ENCODE results near the gene SPRED2. TPM values are rescaled to one million over a fixed set of nuclear protein-coding genes. Genes with fewer than 3 reads are reported as not detected.

Gene SPRED2
- total and polyA plus RNA-seq, 2 of the 8 experiments (the other 6 are each of a cell fraction or from before 2014, with no cell fraction given) = 15.3 to 22.5 TPM

DNA sequence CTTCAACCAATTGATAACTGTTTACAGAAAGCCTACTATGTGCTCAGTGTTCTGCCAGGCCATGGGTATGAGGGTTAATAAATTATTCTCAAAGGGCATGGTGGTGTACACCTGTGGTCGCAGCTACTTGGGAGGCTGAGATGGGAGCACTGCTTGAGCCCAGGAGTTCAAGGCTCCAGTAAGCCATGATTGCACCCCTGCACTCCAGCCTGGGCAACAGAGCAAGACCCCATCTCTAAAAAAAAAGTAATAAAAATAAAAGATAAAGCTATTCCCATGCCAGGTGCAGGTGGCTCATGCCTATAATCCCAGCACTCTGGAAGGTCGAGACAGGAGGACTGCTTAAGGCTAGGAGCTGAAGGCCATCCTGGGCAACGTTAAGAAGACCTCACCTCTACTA is 8.0 kb downstream of the SPRED2 start:
- FAIRE-seq = no peak

More for the DNA sequence above, 8.0 kb downstream of the SPRED2 start:
- no peak overlapping the region for H3K14ac ChIP-seq (ENCODE audit: insufficient read length)
- no peak overlapping the region for H4K8ac ChIP-seq (ENCODE audit: extremely low read depth, insufficient read depth, low read length)
- no peak overlapping the region for H2BK15ac ChIP-seq (ENCODE audit: low read length)
- H3K79me2 ChIP-seq (ENCODE audit: control insufficient read depth in 1 of 2, insufficient read depth in 2 of 2, low read length in 2 of 2) = peaks cover 0 to 77% of the 10 kb centered on the region in 2 experiments; a peak in 2 of 4 replicates
- H3K4me3 ChIP-seq (ENCODE audit: extremely low read depth in 1 of 4, insufficient read depth in 2 of 4, low read depth in 3 of 4, low read length in 4 of 4) = no peak overlapping the region
- no peak for DNase-seq (ENCODE audit: low read depth in 1 of 2, low spot score in 2 of 2)
- no peak overlapping the region for H2BK5ac ChIP-seq (ENCODE audit: low read depth, low read length)
- no peaks in the 10 kb centered on the region for H3K23me2 ChIP-seq (ENCODE audit: low read depth, low read length)
- H3K18ac ChIP-seq (ENCODE audit: extremely low read depth, low read length) = no peak overlapping the region
- H3K9ac ChIP-seq (replicated peaks in 1 of 4; ENCODE audit: extremely low read depth in 1 of 4, low read depth in 3 of 4, low read length in 3 of 4) = no peak overlapping the region
- no peak overlapping the region for H4K91ac ChIP-seq (replicated peaks; ENCODE audit: insufficient read length, low read length)
- no peak overlapping the region for H4K5ac ChIP-seq (ENCODE audit: insufficient read length, low read depth, low read length)
- H2BK20ac ChIP-seq (ENCODE audit: low read length) = no peak overlapping the region
- H3K4ac ChIP-seq (replicated peaks; ENCODE audit: insufficient read length, low read depth, low read length) = no peak overlapping the region
- POLR2A ChIA-PET (ENCODE audit: partially characterized antibody) = no interaction called here
- CTCF ChIA-PET (ENCODE audit: partially characterized antibody) = interaction anchor here (1.2 kb wide), 1 partner anchor 9 kb away, joined by 4 read pairs; no protein-coding TSS in a partner anchor
- H2BK120ac ChIP-seq (replicated peaks; ENCODE audit: low read depth, low read length) = no peak overlapping the region
- H3K4me2 ChIP-seq (ENCODE audit: insufficient read depth in 1 of 2, low read depth in 2 of 2, low read length in 2 of 2) = no peak overlapping the region
- no peaks in the 10 kb centered on the region for H3K9me3 ChIP-seq (ENCODE audit: insufficient read depth in 2 of 2, low read depth in 1 of 2, low read length in 1 of 2)
- H3K4me1 ChIP-seq (replicated peaks in 1 of 4; ENCODE audit: control insufficient read depth in 3 of 4, insufficient read depth in 4 of 4, low read length in 3 of 4) = peaks cover 0 to 7% (median 5%) of the 10 kb centered on the region in 4 experiments; a peak in 4 of 7 replicates
- no peak overlapping the region for H3K23ac ChIP-seq (ENCODE audit: insufficient read length)
- H3K36me3 ChIP-seq (ENCODE audit: control insufficient read depth in 2 of 4, insufficient read depth in 4 of 4, low read length in 3 of 4) = no peaks in the 10 kb centered on the region
- peaks cover 18 to 21% of the 10 kb centered on the region in 2 experiments for H4K20me1 ChIP-seq (replicated peaks in 1 of 2; ENCODE audit: control insufficient read depth in 1 of 2, insufficient read depth in 2 of 2, low read length in 2 of 2)
- H2AFZ ChIP-seq (ENCODE audit: low read length) = no peak overlapping the region
- WGBS, 2 experiments (ENCODE audit: extremely low coverage in 1 of 2, insufficient coverage in 1 of 2, insufficient read length in 1 of 2, insufficient replicate concordance in 2 of 2, low coverage in 1 of 2, low lambda C conversion rate in 2 of 2, missing lambda C conversion rate in 1 of 2) = 57% methylated on average over 3 of the region's 3 CpGs; no CpG with 5 or more reads in 1 of the 2 experiments
- TF ChIP-seq RXRA (IDR thresholded peaks at IDR 0.05; ENCODE audit: insufficient read depth, low read depth, low read length) (no peak), CREB1 (IDR thresholded peaks at IDR 0.05) (no peak), POLR2AphosphoS5 (IDR thresholded peaks at IDR 0.05; ENCODE audit: low read depth, low read length) (no peak), TEAD4 (IDR thresholded peaks at IDR 0.05; ENCODE audit: low read depth, low read length) (no peak), BRCA1 (IDR thresholded peaks at IDR 0.05; ENCODE audit: low read depth, low read length) (no peak), KDM4A (IDR thresholded peaks at IDR 0.05; ENCODE audit: low read depth, low read length, severe bottlenecking) (no peak)
- TF ChIP-seq, protein P1, sequence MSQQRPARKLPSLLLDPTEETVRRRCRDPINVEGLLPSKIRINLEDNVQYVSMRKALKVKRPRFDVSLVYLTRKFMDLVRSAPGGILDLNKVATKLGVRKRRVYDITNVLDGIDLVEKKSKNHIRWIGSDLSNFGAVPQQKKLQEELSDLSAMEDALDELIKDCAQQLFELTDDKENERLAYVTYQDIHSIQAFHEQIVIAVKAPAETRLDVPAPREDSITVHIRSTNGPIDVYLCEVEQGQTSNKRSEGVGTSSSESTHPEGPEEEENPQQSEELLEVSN (IDR thresholded peaks at IDR 0.05) = no peak
- TF ChIP-seq, protein P2, sequence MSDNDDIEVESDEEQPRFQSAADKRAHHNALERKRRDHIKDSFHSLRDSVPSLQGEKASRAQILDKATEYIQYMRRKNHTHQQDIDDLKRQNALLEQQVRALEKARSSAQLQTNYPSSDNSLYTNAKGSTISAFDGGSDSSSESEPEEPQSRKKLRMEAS (IDR thresholded peaks at IDR 0.05) = no peak
- H3K27me3 ChIP-seq (replicated peaks in 1 of 4; ENCODE audit: control insufficient read depth in 3 of 4, extremely low read depth in 1 of 4, insufficient read depth in 3 of 4, low read length in 3 of 4) = peaks cover 0 to 5% (median 0%) of the 10 kb centered on the region in 4 experiments; a peak in 2 of 7 replicates
- no peak overlapping the region for H3K56ac ChIP-seq (replicated peaks; ENCODE audit: insufficient read length, low read depth, low read length)
- no peak overlapping the region for H2AK5ac ChIP-seq (ENCODE audit: low read depth, low read length)
- H3K79me1 ChIP-seq (ENCODE audit: low read depth, low read length) = peaks cover 11% of the 10 kb centered on the region
- H2BK12ac ChIP-seq (ENCODE audit: low read depth, low read length) = no peak overlapping the region
- no peak overlapping the region for H3K27ac ChIP-seq (ENCODE audit: low read depth, low read length)

Data from H1 (cell line).